ENCODE results near the gene FOXE3. TPM values are rescaled to one million over a fixed set of nuclear protein-coding genes. Genes with fewer than 3 reads are reported as not detected.
A peak's percentile ranks its signal among the peaks of the same experiment; 100 is the strongest.

FOXE3 gene
- total RNA-seq, 2 experiments from 2014 or later = not detected

DNA sequence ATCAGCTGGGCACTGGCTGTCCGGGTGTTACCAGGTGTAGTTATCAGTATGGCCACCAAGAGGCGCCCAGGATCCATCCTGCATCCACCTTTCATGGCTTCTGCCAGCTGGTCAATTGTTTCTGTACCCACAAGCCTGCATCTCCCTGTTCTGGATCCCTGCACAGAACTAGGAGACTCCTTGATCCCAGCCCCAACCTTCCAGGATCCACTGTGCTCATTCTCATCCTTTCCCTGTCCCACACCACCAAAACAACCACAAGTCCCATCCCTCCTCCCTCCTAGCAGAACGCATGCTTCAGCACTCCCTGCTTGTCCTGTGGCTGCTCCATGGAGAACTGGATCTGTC lies 27.2 kb upstream of the FOXE3 start:
- H3K4me1 Mint-ChIP-seq = no peaks in the 10 kb centered on the region
- intact Hi-C loops (cut with DNase I, micrococcal nuclease) = loop anchor here (1.0 to 2.0 kb wide), 5 partner anchors 36 to 366 kb away; no protein-coding TSS in a partner anchor

DNA sequence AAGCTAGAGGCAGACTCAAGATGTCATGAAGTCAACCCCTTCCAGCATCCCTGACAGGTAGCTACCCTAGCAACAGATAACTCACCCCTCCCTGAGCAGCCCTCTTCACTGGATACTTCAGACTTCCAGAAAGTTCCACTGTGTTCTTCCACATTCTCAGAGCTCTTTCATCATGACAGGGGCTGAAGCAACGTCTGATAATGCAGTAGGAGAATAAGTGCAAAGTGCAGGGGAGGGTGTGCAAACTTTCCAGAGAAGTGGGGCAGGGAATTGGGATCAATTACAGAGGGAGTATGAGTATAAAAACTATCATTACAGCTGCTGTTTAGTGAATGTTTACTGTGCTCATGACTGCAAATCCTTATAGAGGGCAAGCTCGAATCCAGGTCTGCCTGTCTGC lies 26.4 kb upstream of the FOXE3 start:
- Mint-ChIP-seq H3K36me3 (ENCODE audit: low read depth) (no peaks in the 10 kb centered on the region), H3K4me1 (no peaks in the 10 kb centered on the region), H3K27me3 (peaks cover 5% of the 10 kb centered on the region), H3K4me3 (no peak overlapping the region), H3K9me3 (ENCODE audit: low read depth) (no peaks in the 10 kb centered on the region), H3K27ac (no peak overlapping the region)
- DNase-seq (no peak), ATAC-seq (no peak)
- intact Hi-C loops (cut with DNase I, micrococcal nuclease) = loop anchor here in 1 of 2 experiments (2.0 kb wide), 1 partner anchor 35 kb away; no protein-coding TSS in a partner anchor
- ChIA-PET POLR2A (no interaction called here), CTCF (interaction anchor here (0.6 to 3.6 kb wide), 10 partner anchors 8 to 1304 kb away, joined by 3 to 26 read pairs (median 3); partner anchors contain the start of gene FOXD2)

More for the DNA sequence above, 27.2 kb upstream of the FOXE3 start:
- ChIA-PET POLR2A (no interaction called here), CTCF (interaction anchor here (0.6 to 3.6 kb wide), 17 partner anchors 9 to 338 kb away, joined by 3 to 26 read pairs (median 3); partner anchors contain the start of gene FOXD2)
- Mint-ChIP-seq H3K27me3 (peaks cover 3% of the 10 kb centered on the region), H3K27ac (no peak overlapping the region), H3K9me3 (ENCODE audit: low read depth) (no peaks in the 10 kb centered on the region), H3K4me3 (no peak overlapping the region), H3K36me3 (ENCODE audit: low read depth) (peaks cover 2% of the 10 kb centered on the region)
- ATAC-seq (peak; percentile 82), DNase-seq (peak; percentile 76)

- POLR2A ChIA-PET = no interaction called here
Observed at GRCh38 chr1:47390843-47391242, 25.2 kb upstream of the FOXE3 start.

GRCh38 chr1:47393141-47393540 lies 22.9 kb upstream of the FOXE3 start:
- POLR2A ChIA-PET = no interaction called here
- intact Hi-C loops (cut with DNase I, micrococcal nuclease) = no loop called here
- Mint-ChIP-seq H3K9me3 (ENCODE audit: low read depth) (no peaks in the 10 kb centered on the region), H3K27ac (no peak overlapping the region), H3K4me1 (no peaks in the 10 kb centered on the region), H3K27me3 (peaks cover 8% of the 10 kb centered on the region), H3K4me3 (no peak overlapping the region), H3K36me3 (ENCODE audit: low read depth) (no peaks in the 10 kb centered on the region)
- no peak for ATAC-seq
- DNase-seq = no peak
- CTCF ChIA-PET = interaction anchor here (0.6 to 0.9 kb wide), 2 partner anchors 24 to 333 kb away, joined by 3 read pairs; no protein-coding TSS in a partner anchor

More at GRCh38 chr1:47390843-47391242, 25.2 kb upstream of the FOXE3 start:
- no peak overlapping the region for H3K27ac Mint-ChIP-seq
- intact Hi-C loops (cut with DNase I, micrococcal nuclease) = no loop called here
- no peaks in the 10 kb centered on the region for H3K9me3 Mint-ChIP-seq (ENCODE audit: low read depth)
- peaks cover 5% of the 10 kb centered on the region for H3K27me3 Mint-ChIP-seq
- no peaks in the 10 kb centered on the region for H3K36me3 Mint-ChIP-seq (ENCODE audit: low read depth)
- no peak overlapping the region for H3K4me3 Mint-ChIP-seq
- no peak for ATAC-seq
- CTCF ChIA-PET = interaction anchor here (0.7 to 3.6 kb wide), 4 partner anchors 14 to 336 kb away, joined by 3 to 26 read pairs (median 4); no protein-coding TSS in a partner anchor
- no peaks in the 10 kb centered on the region for H3K4me1 Mint-ChIP-seq
- DNase-seq = no peak

DNA sequence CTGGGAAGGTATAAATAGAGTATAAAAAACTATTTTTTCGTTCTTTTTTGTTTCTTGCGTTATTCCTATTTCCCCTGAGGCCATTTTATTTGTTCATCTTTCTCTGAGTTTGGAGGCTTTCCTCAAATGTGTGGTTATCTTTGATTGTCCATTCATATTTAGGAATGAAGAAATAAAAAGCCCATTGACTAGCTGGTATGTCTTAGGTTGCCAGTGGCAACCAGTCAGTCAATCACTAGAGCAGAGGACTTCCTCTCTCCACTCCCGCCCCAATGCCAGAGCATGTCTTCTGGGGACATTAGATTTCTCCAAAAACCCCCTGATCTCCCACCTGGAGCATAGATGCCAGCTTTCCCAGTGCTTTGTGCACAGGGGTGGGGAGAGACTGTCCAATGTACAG lies 20.7 kb upstream of the FOXE3 start:
- H3K4me3 Mint-ChIP-seq = no peak overlapping the region
- H3K9me3 Mint-ChIP-seq (ENCODE audit: low read depth) = no peaks in the 10 kb centered on the region
- no peaks in the 10 kb centered on the region for H3K36me3 Mint-ChIP-seq (ENCODE audit: low read depth)
- H3K27me3 Mint-ChIP-seq = peaks cover 8% of the 10 kb centered on the region
- H3K4me1 Mint-ChIP-seq = no peaks in the 10 kb centered on the region
- DNase-seq (no peak), ATAC-seq (no peak)
- H3K27ac Mint-ChIP-seq = no peak overlapping the region
- ChIA-PET POLR2A (no interaction called here), CTCF (no interaction called here)
- intact Hi-C loops (cut with DNase I, micrococcal nuclease) = no loop called here

GRCh38 chr1:47396671-47397196 lies 19.4 kb upstream of the FOXE3 start:
- Mint-ChIP-seq H3K9me3 (ENCODE audit: low read depth) (no peaks in the 10 kb centered on the region), H3K4me1 (no peaks in the 10 kb centered on the region), H3K36me3 (ENCODE audit: low read depth) (no peaks in the 10 kb centered on the region), H3K27ac (no peak overlapping the region), H3K27me3 (peaks cover 12% of the 10 kb centered on the region), H3K4me3 (no peak overlapping the region)
- DNase-seq (no peak), ATAC-seq (no peak)
- intact Hi-C loops (cut with DNase I, micrococcal nuclease) = no loop called here
- ChIA-PET CTCF (interaction anchor here (0.5 to 1.0 kb wide), 2 partner anchors 9 to 42 kb away, joined by 3 read pairs; no protein-coding TSS in a partner anchor), POLR2A (no interaction called here)

GRCh38 chr1:47399138-47399845 lies 16.8 kb upstream of the FOXE3 start:
- CTCF ChIA-PET = interaction anchor here (1.2 kb wide), 1 partner anchor 11 kb away, joined by 3 read pairs; no protein-coding TSS in a partner anchor
- ATAC-seq = no peak
- Mint-ChIP-seq H3K36me3 (ENCODE audit: low read depth) (no peaks in the 10 kb centered on the region), H3K27ac (no peak overlapping the region), H3K9me3 (ENCODE audit: low read depth) (no peaks in the 10 kb centered on the region), H3K4me3 (no peak overlapping the region), H3K4me1 (no peaks in the 10 kb centered on the region), H3K27me3 (peaks cover 10% of the 10 kb centered on the region)
- no peak for DNase-seq
- POLR2A ChIA-PET = no interaction called here
- intact Hi-C loops (cut with DNase I, micrococcal nuclease) = no loop called here

DNA sequence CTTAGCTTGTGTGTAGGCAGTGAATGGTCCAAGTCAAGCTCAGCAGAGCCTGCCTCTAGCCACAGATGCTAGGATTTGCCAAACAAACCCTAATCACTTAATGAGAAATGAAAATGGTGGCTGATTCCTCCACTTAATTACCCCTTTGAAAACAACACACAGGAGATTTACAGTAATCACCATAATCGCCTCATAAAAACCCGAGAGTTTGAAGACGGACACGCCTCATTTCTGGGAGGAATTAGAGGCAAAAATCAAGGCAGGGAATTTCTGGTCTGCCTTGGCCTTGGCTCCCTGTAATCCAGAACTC lies 16.3 kb upstream of the FOXE3 start:
- H3K27ac Mint-ChIP-seq = no peak overlapping the region
- POLR2A ChIA-PET = no interaction called here
- CTCF ChIA-PET = interaction anchor here (1.2 to 1.3 kb wide), 2 partner anchors 11 to 326 kb away, joined by 3 read pairs; no protein-coding TSS in a partner anchor
- ATAC-seq = no peak
- H3K9me3 Mint-ChIP-seq (ENCODE audit: low read depth) = no peaks in the 10 kb centered on the region
- H3K36me3 Mint-ChIP-seq (ENCODE audit: low read depth) = no peaks in the 10 kb centered on the region
- no peak overlapping the region for H3K4me3 Mint-ChIP-seq
- peaks cover 10% of the 10 kb centered on the region for H3K27me3 Mint-ChIP-seq
- DNase-seq = no peak
- intact Hi-C loops (cut with DNase I, micrococcal nuclease) = no loop called here
- no peaks in the 10 kb centered on the region for H3K4me1 Mint-ChIP-seq

GRCh38 chr1:47401761-47402160 lies 14.3 kb upstream of the FOXE3 start:
- no peaks in the 10 kb centered on the region for H3K4me1 Mint-ChIP-seq
- H3K36me3 Mint-ChIP-seq (ENCODE audit: low read depth) = no peaks in the 10 kb centered on the region
- intact Hi-C loops (cut with DNase I, micrococcal nuclease) = no loop called here
- no peak overlapping the region for H3K4me3 Mint-ChIP-seq
- POLR2A ChIA-PET = interaction anchor here (0.6 kb wide), 1 partner anchor 63 kb away, joined by 10 read pairs; no protein-coding TSS in a partner anchor
- H3K27me3 Mint-ChIP-seq = peaks cover 14% of the 10 kb centered on the region
- ATAC-seq = no peak
- no peak overlapping the region for H3K27ac Mint-ChIP-seq
- DNase-seq = no peak
- CTCF ChIA-PET = interaction anchor here (0.7 kb wide), 1 partner anchor 18 kb away, joined by 3 read pairs; no protein-coding TSS in a partner anchor
- H3K9me3 Mint-ChIP-seq (ENCODE audit: low read depth) = no peaks in the 10 kb centered on the region

GRCh38 chr1:47402591-47402990 lies 13.5 kb upstream of the FOXE3 start:
- DNase-seq = no peak
- H3K4me1 Mint-ChIP-seq = no peaks in the 10 kb centered on the region
- H3K27me3 Mint-ChIP-seq = peaks cover 11% of the 10 kb centered on the region
- ChIA-PET POLR2A (no interaction called here), CTCF (interaction anchor here (0.7 kb wide), 1 partner anchor 19 kb away, joined by 3 read pairs; no protein-coding TSS in a partner anchor)
- no peaks in the 10 kb centered on the region for H3K36me3 Mint-ChIP-seq (ENCODE audit: low read depth)
- H3K27ac Mint-ChIP-seq = no peak overlapping the region
- no peak overlapping the region for H3K4me3 Mint-ChIP-seq
- ATAC-seq = no peak
- H3K9me3 Mint-ChIP-seq (ENCODE audit: low read depth) = no peaks in the 10 kb centered on the region
- intact Hi-C loops (cut with DNase I, micrococcal nuclease) = no loop called here

GRCh38 chr1:47403321-47403910 lies 12.7 kb upstream of the FOXE3 start:
- no peak overlapping the region for H3K4me3 Mint-ChIP-seq

More at GRCh38 chr1:47403321-47403910, 12.7 kb upstream of the FOXE3 start:
- peaks cover 11% of the 10 kb centered on the region for H3K27me3 Mint-ChIP-seq
- ChIA-PET POLR2A (no interaction called here), CTCF (no interaction called here)
- intact Hi-C loops (cut with DNase I, micrococcal nuclease) = no loop called here
- no peak overlapping the region for H3K27ac Mint-ChIP-seq
- no peaks in the 10 kb centered on the region for H3K36me3 Mint-ChIP-seq (ENCODE audit: low read depth)
- ATAC-seq (no peak), DNase-seq (no peak)
- H3K4me1 Mint-ChIP-seq = no peaks in the 10 kb centered on the region
- no peaks in the 10 kb centered on the region for H3K9me3 Mint-ChIP-seq (ENCODE audit: low read depth)
